T-cell (primary cell): ENCODE measurements around the gene DLK2. TPM values are rescaled to one million over a fixed set of nuclear protein-coding genes. Genes with fewer than 3 reads are reported as not detected.
A peak's percentile ranks its signal among the peaks of the same experiment; 100 is the strongest.

Experiments
- ATAC-seq, 4 experiments: fragments of 200-7000 bp in 3 of 4; fragments of 150-1000 bp in 1 of 4; cut with Tn5 transposase; replicated peaks in 1 of 4; 1 replicate in 3 of 4; 2 replicates in 1 of 4; pipeline ENCODE4 v1.10.0; 2021; ENCODE audit warnings: moderate library complexity in 3 of 4, mild to moderate bottlenecking in 2 of 4, moderate number of reproducible peaks in 1 of 4
- CTCF ChIA-PET, 2 donors: fragments of 300-600 bp; sonication (Branson Sonifier 250); formaldehyde crosslinking; loops; one replicate each; lab custom pipeline; 2022; ENCODE audit warnings: antibody characterized with exemption in 2 of 2; lab: Charles Lee
- POLR2A ChIA-PET, 2 donors: fragments of 300-600 bp; sonication (Branson Sonifier 250); formaldehyde crosslinking; loops; one replicate each; lab custom pipeline; 2022; ENCODE audit warnings: antibody characterized with exemption in 2 of 2; lab: Charles Lee
- DNase-seq, 35 experiments: peaks; one replicate each; pipeline versions ENCODE4 v3.0.0 to v3.0.0-alpha.2; 2013 to 2023
- H3K27ac ChIP-seq: one replicate; pipeline ENCODE4 v1.5.1; 2013; ENCODE audit warnings: low read length
- H3K27me3 ChIP-seq, 2 experiments: replicated peaks in 1 of 2; 1 replicate in 1 of 2; 2 replicates in 1 of 2; pipeline versions ENCODE4 v1.6.1 to v1.7.0; 2013; ENCODE audit warnings: low read length in 1 of 2, mixed read lengths in 1 of 2; ENCODE audit not compliant: control insufficient read depth in 2 of 2, insufficient read depth in 2 of 2; ENCODE audit errors: extremely low read depth in 1 of 2
- H3K36me3 ChIP-seq, 2 donors: 1 replicate in 1 of 2; 2 replicates in 1 of 2; pipeline versions ENCODE4 v1.6.1 to v1.7.0; 2013; ENCODE audit warnings: low read length in 1 of 2; ENCODE audit not compliant: control insufficient read depth in 2 of 2, insufficient read depth in 1 of 2; ENCODE audit errors: extremely low read depth in 1 of 2
- H3K4me1 ChIP-seq, 2 experiments: 1 replicate in 1 of 2; 2 replicates in 1 of 2; pipeline versions ENCODE4 v1.6.1 to v1.7.0; 2013; ENCODE audit warnings: low read length in 2 of 2, mixed read lengths in 1 of 2; ENCODE audit not compliant: insufficient read depth in 2 of 2, control insufficient read depth in 1 of 2; ENCODE audit errors: extremely low read depth in 1 of 2
- H3K4me3 ChIP-seq, 2 donors: 1 replicate in 1 of 2; 2 replicates in 1 of 2; pipeline versions ENCODE4 v1.5.1 to v1.7.0; 2013; ENCODE audit warnings: mild to moderate bottlenecking in 2 of 2, low read length in 1 of 2, moderate library complexity in 1 of 2; ENCODE audit not compliant: control insufficient read depth in 1 of 2; ENCODE audit errors: extremely low read depth in 1 of 2
- H3K9me3 ChIP-seq: 2 replicates; pipeline ENCODE4 v1.7.0; 2013
- H3K27ac Mint-ChIP-seq, 2 donors: one replicate each; pipeline ENCODE4 v1.8.0; 2020 to 2021; ENCODE audit warnings: mild to moderate bottlenecking in 2 of 2, mixed read lengths in 2 of 2
- H3K27me3 Mint-ChIP-seq, 2 donors: one replicate each; pipeline ENCODE4 v1.8.0; 2021 to 2022; ENCODE audit warnings: mixed read lengths in 2 of 2
- H3K36me3 Mint-ChIP-seq: one replicate; pipeline ENCODE4 v1.8.0; 2021; ENCODE audit warnings: mixed read lengths
- H3K4me1 Mint-ChIP-seq, 3 donors: one replicate each; pipeline ENCODE4 v1.8.0; 2020 to 2022; ENCODE audit warnings: mixed read lengths in 3 of 3, mild to moderate bottlenecking in 1 of 3
- H3K4me3 Mint-ChIP-seq, 3 donors: one replicate each; pipeline ENCODE4 v1.8.0; 2020 to 2022; ENCODE audit warnings: mild to moderate bottlenecking in 3 of 3, mixed read lengths in 3 of 3, moderate library complexity in 3 of 3
- H3K9me3 Mint-ChIP-seq, 3 donors: one replicate each; pipeline ENCODE4 v1.8.0; 2020 to 2022; ENCODE audit warnings: mixed read lengths in 3 of 3
- WGBS: methylation state at CpG from one replicate; pipeline ENCODE4 v1.1.5; 2013; ENCODE audit warnings: missing lambda C conversion rate; ENCODE audit not compliant: insufficient coverage; 5-methylcytosine and 5-hydroxymethylcytosine counted together
- total RNA-seq, 35 experiments: library from RNA in 6 of 35; stranded (reverse) in 6 of 35; fragments of 120-200 nt in 1 of 35; gene quantifications; one replicate each; pipeline versions ENCODE4 v1.2.1 to v1.2.4 and lab custom pipeline; 2013 to 2026

Gene DLK2
- total RNA-seq, 5 donors from 2014 or later (not counting 1 experiment from before 2014, with no cell fraction given): 0.47 to 2.1 (median 1.4) TPM

GRCh38 chr6:43437700-43438099, 17.6 kb downstream of the DLK2 start:
- no CpG with 5 or more reads among the region's 4 CpGs for WGBS
- Mint-ChIP-seq H3K9me3 (no peaks in the 10 kb centered on the region), H3K4me3 (no peak overlapping the region), H3K27ac (peak overlapping the region in 1 of 2 donors; percentile 34), H3K27me3 (no peaks in the 10 kb centered on the region), H3K36me3 (peaks cover 9% of the 10 kb centered on the region), H3K4me1 (no peaks in the 10 kb centered on the region)
- no peaks in the 10 kb centered on the region for H3K4me1 ChIP-seq
- ChIA-PET CTCF (interaction anchor here in 1 of 2 donors (0.6 to 1.0 kb wide), 2 partner anchors 15 to 18 kb away, joined by 3 to 4 read pairs; partner anchors contain the start of gene DLK2), POLR2A (no interaction called here)
- no peak for DNase-seq
- no peak for ATAC-seq
- no peak overlapping the region for H3K4me3 ChIP-seq
- H3K9me3 ChIP-seq: no peaks in the 10 kb centered on the region
- H3K36me3 ChIP-seq: peaks cover 5 to 55% of the 10 kb centered on the region in 2 donors
- no peaks in the 10 kb centered on the region for H3K27me3 ChIP-seq
- H3K27ac ChIP-seq: no peak overlapping the region

DNA sequence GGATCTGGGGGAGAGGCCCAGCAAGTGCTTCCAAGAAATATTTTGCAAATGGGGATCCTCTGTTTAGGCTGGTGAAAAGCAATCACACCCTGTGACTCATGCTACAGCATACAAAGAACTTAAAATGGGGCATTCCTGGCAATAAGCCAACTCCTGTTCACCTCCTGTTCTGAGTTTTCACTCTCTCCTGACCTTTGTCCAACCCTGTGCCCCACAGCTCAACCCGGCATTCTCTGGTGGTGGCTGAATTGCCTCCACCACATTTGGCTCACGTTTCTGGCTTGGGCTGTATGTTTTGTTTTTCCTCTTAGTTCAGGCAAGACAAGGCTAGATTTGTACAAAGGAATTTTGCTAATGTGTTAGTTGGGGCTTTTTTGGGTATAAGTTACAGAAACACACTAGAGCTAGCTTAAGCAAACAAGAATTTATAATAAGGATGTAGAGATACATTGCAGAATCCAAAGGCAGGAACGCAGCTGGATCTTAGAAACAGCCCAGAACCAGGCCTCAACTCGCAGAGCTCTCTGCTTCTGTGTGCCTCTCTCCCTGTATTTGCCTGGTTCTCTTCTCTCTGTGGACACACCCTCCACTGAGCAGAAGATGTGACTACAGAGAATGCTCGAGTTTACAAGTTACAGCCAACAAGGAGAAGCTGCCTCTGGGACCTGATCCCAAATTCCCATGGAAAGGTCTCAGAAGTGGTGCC, 18.6 kb downstream of the DLK2 start:
- 93% methylated on average over 3 of the region's 5 CpGs for WGBS
- no peak overlapping the region for H3K27ac Mint-ChIP-seq
- ChIA-PET POLR2A (no interaction called here), CTCF (no interaction called here)
- H3K27me3 Mint-ChIP-seq: no peaks in the 10 kb centered on the region
- no peaks in the 10 kb centered on the region for H3K4me1 ChIP-seq
- H3K4me3 Mint-ChIP-seq: no peak overlapping the region
- no peak overlapping the region for H3K27ac ChIP-seq
- H3K9me3 ChIP-seq: no peaks in the 10 kb centered on the region
- H3K9me3 Mint-ChIP-seq: no peaks in the 10 kb centered on the region
- DNase-seq (no peak), ATAC-seq (no peak)
- peaks cover 4 to 6% (median 4%) of the 10 kb centered on the region in 3 donors for H3K4me1 Mint-ChIP-seq
- peaks cover 5 to 59% of the 10 kb centered on the region in 2 donors for H3K36me3 ChIP-seq
- H3K27me3 ChIP-seq: no peaks in the 10 kb centered on the region
- H3K4me3 ChIP-seq: no peak overlapping the region
- H3K36me3 Mint-ChIP-seq: peaks cover 9% of the 10 kb centered on the region

- no peaks in the 10 kb centered on the region for H3K9me3 ChIP-seq
- Mint-ChIP-seq H3K36me3 (peaks cover 12% of the 10 kb centered on the region), H3K9me3 (no peaks in the 10 kb centered on the region), H3K4me1 (peaks cover 6 to 8% (median 6%) of the 10 kb centered on the region in 3 donors), H3K27me3 (no peaks in the 10 kb centered on the region), H3K4me3 (no peak overlapping the region), H3K27ac (peak overlapping the region in 1 of 2 donors; percentile 6)
- no peaks in the 10 kb centered on the region for H3K27me3 ChIP-seq
- no peak overlapping the region for H3K4me3 ChIP-seq
- ChIA-PET POLR2A (no interaction called here), CTCF (no interaction called here)
- H3K36me3 ChIP-seq: peaks cover 5 to 58% of the 10 kb centered on the region in 2 donors
- DNase-seq (no peak), ATAC-seq (no peak)
- no peak overlapping the region for H3K27ac ChIP-seq
- 98% methylated on average over 5 of the region's 9 CpGs for WGBS
- H3K4me1 ChIP-seq: no peaks in the 10 kb centered on the region
These were observed 19.5 kb downstream of the DLK2 start for GRCh38 chr6:43435682-43436437.

GRCh38 chr6:43434943-43435342, 20.4 kb downstream of the DLK2 start:
- H3K9me3 Mint-ChIP-seq: no peaks in the 10 kb centered on the region
- DNase-seq: no peak
- H3K27ac Mint-ChIP-seq: no peak overlapping the region
- Histone ChIP-seq H3K4me3 (no peak overlapping the region), H3K9me3 (no peaks in the 10 kb centered on the region), H3K27ac (no peak overlapping the region), H3K4me1 (peaks cover 0 to 4% of the 10 kb centered on the region in 2 experiments), H3K27me3 (no peaks in the 10 kb centered on the region), H3K36me3 (peaks cover 5 to 54% of the 10 kb centered on the region in 2 donors)
- H3K36me3 Mint-ChIP-seq: peaks cover 12% of the 10 kb centered on the region
- H3K27me3 Mint-ChIP-seq: no peaks in the 10 kb centered on the region
- H3K4me3 Mint-ChIP-seq: no peak overlapping the region
- H3K4me1 Mint-ChIP-seq: peaks cover 8 to 13% (median 11%) of the 10 kb centered on the region in 3 donors
- no peak for ATAC-seq
- CTCF ChIA-PET: interaction anchor here in 1 of 2 donors (0.6 to 0.7 kb wide), 2 partner anchors 9 to 58 kb away, joined by 3 read pairs; no protein-coding TSS in a partner anchor
- POLR2A ChIA-PET: interaction anchor here in 1 of 2 donors (0.6 kb wide), 1 partner anchor 10 kb away, joined by 10 read pairs; no protein-coding TSS in a partner anchor
- 100% methylated on average over 1 of the region's 4 CpGs for WGBS

DNA sequence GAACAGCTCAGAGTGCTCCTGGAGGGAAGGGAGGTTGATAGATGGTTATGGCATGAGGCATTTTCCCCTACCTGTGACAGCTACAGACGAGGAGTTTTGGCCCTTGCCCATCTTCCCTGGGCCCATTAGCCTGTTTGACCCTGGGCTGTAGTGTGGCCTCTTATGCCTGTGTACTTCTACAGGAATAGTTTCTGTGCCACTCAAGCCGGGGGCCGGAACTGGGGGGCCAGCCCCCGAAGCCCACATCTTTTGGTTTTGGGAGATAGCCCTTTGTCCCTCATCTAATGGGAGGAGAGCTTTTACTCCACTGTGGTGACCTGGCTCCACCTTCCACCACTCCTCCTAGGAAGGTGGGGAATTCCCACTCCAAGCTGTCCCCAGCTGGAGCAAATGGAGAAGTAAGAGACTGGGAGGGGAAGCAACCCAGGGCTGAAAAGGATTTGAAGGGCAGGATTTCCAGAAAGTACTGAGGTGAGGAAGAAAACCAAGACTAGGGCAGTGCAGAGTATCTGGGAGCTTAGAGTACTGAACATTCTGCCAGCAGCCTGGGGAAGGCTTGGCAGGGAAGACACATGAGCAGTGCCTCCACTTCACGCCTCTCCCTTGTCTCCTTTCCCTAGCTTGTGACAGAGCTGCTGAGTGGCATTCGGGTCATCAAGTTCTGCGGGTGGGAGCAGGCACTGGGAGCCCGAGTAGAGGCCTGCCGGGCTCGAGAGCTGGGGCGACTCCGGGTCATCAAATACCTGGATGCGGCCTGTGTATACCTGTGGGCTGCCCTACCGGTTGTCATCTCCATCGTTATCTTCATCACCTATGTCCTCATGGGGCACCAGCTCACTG, 21.1 kb downstream of the DLK2 start:
- H3K9me3 Mint-ChIP-seq: no peaks in the 10 kb centered on the region
- POLR2A ChIA-PET: interaction anchor here in 1 of 2 donors (0.6 kb wide), 2 partner anchors 10 to 270 kb away, joined by 9 to 10 read pairs; no protein-coding TSS in a partner anchor
- Histone ChIP-seq H3K27me3 (no peaks in the 10 kb centered on the region), H3K36me3 (peaks cover 5 to 53% of the 10 kb centered on the region in 2 donors), H3K9me3 (no peaks in the 10 kb centered on the region), H3K4me3 (no peak overlapping the region), H3K27ac (no peak overlapping the region), H3K4me1 (peaks cover 0 to 11% of the 10 kb centered on the region in 2 experiments)
- H3K27me3 Mint-ChIP-seq: no peaks in the 10 kb centered on the region
- ATAC-seq (no peak), DNase-seq (no peak)
- CTCF ChIA-PET: interaction anchor here in 1 of 2 donors (0.7 kb wide), 1 partner anchor 9 kb away, joined by 3 read pairs; no protein-coding TSS in a partner anchor
- no peak overlapping the region for H3K4me3 Mint-ChIP-seq
- H3K4me1 Mint-ChIP-seq: peaks cover 9 to 14% (median 12%) of the 10 kb centered on the region in 3 donors
- peaks cover 12% of the 10 kb centered on the region for H3K36me3 Mint-ChIP-seq
- WGBS: 95% methylated on average over 10 of the region's 15 CpGs
- peak overlapping the region in 1 of 2 donors; percentile 22 for H3K27ac Mint-ChIP-seq
